MM.1S (cell line): ENCODE results near the gene AKAP1.

Source experiments
- DNase-seq: peaks from one replicate; pipeline ENCODE4 v3.0.0-alpha.2; 2015
- H2AFZ ChIP-seq: fragments of 300-600 bp; sonication (generic); 2 replicates; pipeline ENCODE4 v1.6.0; 2016; ENCODE audit warnings: antibody characterized with exemption, low read length
- H3F3A ChIP-seq: fragments of 300-600 bp; sonication (generic); 2 replicates; pipeline ENCODE4 v1.6.1; 2016; ENCODE audit warnings: mild to moderate bottlenecking, antibody characterized with exemption, low read length, moderate library complexity, mixed read lengths; ENCODE audit not compliant: insufficient read depth
- H3K27ac ChIP-seq: fragments of 300-600 bp; sonication (generic); 2 replicates; pipeline ENCODE4 v1.5.1; 2016; ENCODE audit warnings: mild to moderate bottlenecking, low read length
- H3K27me3 ChIP-seq: fragments of 300-600 bp; sonication (generic); replicated peaks from 2 replicates; pipeline ENCODE4 v1.6.0; 2016; ENCODE audit warnings: low read length; ENCODE audit not compliant: insufficient read depth
- H3K36me3 ChIP-seq: fragments of 300-600 bp; sonication (generic); replicated peaks from 2 replicates; pipeline ENCODE4 v1.6.1; 2016; ENCODE audit warnings: mild to moderate bottlenecking, low read length, mixed read lengths; ENCODE audit not compliant: insufficient read depth
- H3K4me1 ChIP-seq: fragments of 300-600 bp; sonication (generic); 2 replicates; pipeline ENCODE4 v1.6.1; 2016; ENCODE audit warnings: low read length, mixed read lengths
- H3K4me2 ChIP-seq: fragments of 300-600 bp; sonication (generic); 2 replicates; pipeline ENCODE4 v1.6.0; 2016; ENCODE audit warnings: low read depth, low read length
- H3K4me3 ChIP-seq: fragments of 300-600 bp; sonication (generic); 2 replicates; pipeline ENCODE4 v1.5.1; 2016; ENCODE audit warnings: low read length, mixed read lengths
- H3K79me2 ChIP-seq: fragments of 300-600 bp; sonication (generic); 2 replicates; pipeline ENCODE4 v1.6.1; 2016; ENCODE audit warnings: mixed run types, low read length, mixed read lengths
- H3K9ac ChIP-seq: fragments of 300-600 bp; sonication (generic); 2 replicates; pipeline ENCODE4 v1.6.1; 2016; ENCODE audit warnings: low read length, mixed read lengths
- H3K9me2 ChIP-seq: fragments of 300-600 bp; sonication (generic); replicated peaks from 2 replicates; pipeline ENCODE4 v1.6.1; 2016; ENCODE audit warnings: mild to moderate bottlenecking, low read length, mixed read lengths; ENCODE audit not compliant: insufficient read depth
- H3K9me3 ChIP-seq: fragments of 300-600 bp; sonication (generic); replicated peaks from 2 replicates; pipeline ENCODE4 v1.6.1; 2016; ENCODE audit warnings: mild to moderate bottlenecking, low read length, mixed read lengths; ENCODE audit not compliant: insufficient read depth
- H4K20me1 ChIP-seq: fragments of 300-600 bp; sonication (generic); 2 replicates; pipeline ENCODE4 v1.6.1; 2016; ENCODE audit warnings: mild to moderate bottlenecking, low read length, moderate library complexity, mixed read lengths; ENCODE audit not compliant: insufficient read depth
- CTCF ChIP-seq: fragments of 300-600 bp; sonication (generic); IDR thresholded peaks from 2 replicates; pipeline ENCODE4 v1.5.1; 2016; ENCODE audit warnings: antibody characterized with exemption, low read length, mixed read lengths
- EZH2 ChIP-seq: fragments of 300-600 bp; sonication (generic); optimal IDR thresholded peaks from 2 replicates; pipeline ENCODE3; 2017; ENCODE audit warnings: low read depth, mild to moderate bottlenecking, antibody characterized with exemption, low read length, mixed read lengths
- EZH2phosphoT487 ChIP-seq: fragments of 300-600 bp; sonication (generic); IDR thresholded peaks from 2 replicates; pipeline ENCODE4 v1.6.1; 2018; ENCODE audit warnings: antibody characterized with exemption, low read length

AKAP1 gene

GRCh38 chr17:57165754-57166153 lies 80.7 kb downstream of the AKAP1 start:
- no peak overlapping the region for H2AFZ ChIP-seq
- DNase-seq: no peak
- no peaks in the 10 kb centered on the region for H3F3A ChIP-seq
- TF ChIP-seq EZH2phosphoT487 (no peak), EZH2 (no peak), CTCF (no peak)
- no peaks in the 10 kb centered on the region for H3K9me3 ChIP-seq
- H3K79me2 ChIP-seq: no peaks in the 10 kb centered on the region
- no peaks in the 10 kb centered on the region for H4K20me1 ChIP-seq
- no peak overlapping the region for H3K4me3 ChIP-seq
- no peak overlapping the region for H3K4me2 ChIP-seq
- H3K4me1 ChIP-seq: no peaks in the 10 kb centered on the region
- no peak overlapping the region for H3K27ac ChIP-seq
- H3K36me3 ChIP-seq: no peaks in the 10 kb centered on the region
- no peak overlapping the region for H3K9ac ChIP-seq
- H3K9me2 ChIP-seq: no peaks in the 10 kb centered on the region
- no peaks in the 10 kb centered on the region for H3K27me3 ChIP-seq

- Histone ChIP-seq H3F3A (no peaks in the 10 kb centered on the region), H4K20me1 (no peaks in the 10 kb centered on the region), H3K4me3 (no peak overlapping the region), H3K27ac (no peak overlapping the region), H3K9ac (no peak overlapping the region), H3K4me1 (no peaks in the 10 kb centered on the region), H3K4me2 (no peak overlapping the region), H2AFZ (no peak overlapping the region), H3K9me3 (no peaks in the 10 kb centered on the region), H3K79me2 (no peaks in the 10 kb centered on the region), H3K9me2 (no peaks in the 10 kb centered on the region), H3K27me3 (no peaks in the 10 kb centered on the region), H3K36me3 (no peaks in the 10 kb centered on the region)
- no peak for TF ChIP-seq EZH2phosphoT487
- no peak for TF ChIP-seq CTCF
- no peak for TF ChIP-seq EZH2
- DNase-seq: no peak
Observed at GRCh38 chr17:57166803-57167202, 81.8 kb downstream of the AKAP1 start.

- Histone ChIP-seq H3F3A (no peaks in the 10 kb centered on the region), H3K36me3 (no peaks in the 10 kb centered on the region), H3K79me2 (no peaks in the 10 kb centered on the region), H3K9ac (no peak overlapping the region), H3K4me3 (no peak overlapping the region), H3K27ac (no peak overlapping the region), H3K9me2 (no peaks in the 10 kb centered on the region), H3K4me1 (no peaks in the 10 kb centered on the region), H3K9me3 (no peaks in the 10 kb centered on the region), H2AFZ (no peak overlapping the region), H4K20me1 (no peaks in the 10 kb centered on the region), H3K4me2 (no peak overlapping the region), H3K27me3 (no peaks in the 10 kb centered on the region)
- DNase-seq: no peak
- TF ChIP-seq EZH2phosphoT487: no peak
Observed at GRCh38 chr17:57168695-57169094, 83.6 kb downstream of the AKAP1 start.

- Histone ChIP-seq H3K27ac (no peak overlapping the region), H3F3A (no peaks in the 10 kb centered on the region), H3K4me1 (0 out of 2 replicates have a peak, but pooled peaks cover 9% of the 10 kb centered on the region), H3K4me3 (no peak overlapping the region), H3K9ac (no peak overlapping the region), H4K20me1 (no peaks in the 10 kb centered on the region), H2AFZ (no peak overlapping the region), H3K4me2 (no peak overlapping the region), H3K36me3 (no peaks in the 10 kb centered on the region), H3K79me2 (no peaks in the 10 kb centered on the region), H3K9me3 (no peaks in the 10 kb centered on the region), H3K9me2 (no peaks in the 10 kb centered on the region), H3K27me3 (no peaks in the 10 kb centered on the region)
- no peak for DNase-seq
- TF ChIP-seq EZH2phosphoT487 (no peak), CTCF (no peak), EZH2 (no peak)
Observed at GRCh38 chr17:57170866-57171265, 85.8 kb downstream of the AKAP1 start.
